ENCODE results near the gene IGSF21. TPM values are rescaled to one million over a fixed set of nuclear protein-coding genes. Genes with fewer than 3 reads are reported as not detected.

The IGSF21 gene
- total RNA-seq, 2 donors from 2014 or later, result 4.6 to 8.5 TPM

GRCh38 chr1:18343581-18343980 lies 236.0 kb downstream of the IGSF21 start:
- Histone ChIP-seq H3K4me3 (no peak overlapping the region), H3K27ac (no peak overlapping the region), H3K9me3 (no peaks in the 10 kb centered on the region), H3K4me1 (replicated peaks) (no peaks in the 10 kb centered on the region), H3K27me3 (replicated peaks; ENCODE audit: insufficient read depth) (peaks cover 7% of the 10 kb centered on the region), H3K36me3 (no peaks in the 10 kb centered on the region)
- DNase-seq (ENCODE audit: low spot score), result no peak
- WGBS, result 86% methylated on average over 5 of the region's 5 CpGs
- intact Hi-C loops (cut with DNase I), result no loop called here
- no peak for TF ChIP-seq POLR2AphosphoS5 (IDR thresholded peaks at IDR 0.05)
- no peak for TF ChIP-seq CTCF (IDR thresholded peaks at IDR 0.05)
- TF ChIP-seq POLR2A (IDR thresholded peaks at IDR 0.05), result no peak

GRCh38 chr1:18344755-18345154 lies 237.2 kb downstream of the IGSF21 start:
- Histone ChIP-seq H3K27me3 (replicated peaks; ENCODE audit: insufficient read depth) (peaks cover 4% of the 10 kb centered on the region), H3K9me3 (no peaks in the 10 kb centered on the region), H3K36me3 (no peaks in the 10 kb centered on the region), H3K4me3 (no peak overlapping the region), H3K4me1 (replicated peaks) (no peaks in the 10 kb centered on the region), H3K27ac (no peak overlapping the region)
- no peak for TF ChIP-seq CTCF (IDR thresholded peaks at IDR 0.05)
- no peak for TF ChIP-seq POLR2A (IDR thresholded peaks at IDR 0.05)
- TF ChIP-seq POLR2AphosphoS5 (IDR thresholded peaks at IDR 0.05), result no peak
- WGBS, result 13% methylated on average over 3 of the region's 3 CpGs
- no peak for DNase-seq (ENCODE audit: low spot score)
- intact Hi-C loops (cut with DNase I), result no loop called here

- Histone ChIP-seq H3K27me3 (replicated peaks; ENCODE audit: insufficient read depth) (peaks cover 10% of the 10 kb centered on the region), H3K4me1 (replicated peaks) (no peaks in the 10 kb centered on the region), H3K27ac (no peak overlapping the region), H3K9me3 (no peaks in the 10 kb centered on the region), H3K4me3 (no peak overlapping the region), H3K36me3 (no peaks in the 10 kb centered on the region)
- intact Hi-C loops (cut with DNase I), result no loop called here
- 93% methylated on average over 5 of the region's 5 CpGs for WGBS
- no peak for TF ChIP-seq POLR2AphosphoS5 (IDR thresholded peaks at IDR 0.05)
- no peak for TF ChIP-seq CTCF (IDR thresholded peaks at IDR 0.05)
- no peak for TF ChIP-seq POLR2A (IDR thresholded peaks at IDR 0.05)
- DNase-seq (ENCODE audit: low spot score), result no peak
These were observed 240.0 kb downstream of the IGSF21 start for GRCh38 chr1:18347559-18347958.

GRCh38 chr1:18348354-18348753 lies 240.8 kb downstream of the IGSF21 start:
- H3K9me3 ChIP-seq, result no peaks in the 10 kb centered on the region
- peaks cover 18% of the 10 kb centered on the region for H3K27me3 ChIP-seq (replicated peaks; ENCODE audit: insufficient read depth)
- no peak for DNase-seq (ENCODE audit: low spot score)
- intact Hi-C loops (cut with DNase I), result no loop called here
- H3K4me3 ChIP-seq, result no peak overlapping the region
- H3K27ac ChIP-seq, result no peak overlapping the region
- H3K4me1 ChIP-seq (replicated peaks), result no peaks in the 10 kb centered on the region
- no peaks in the 10 kb centered on the region for H3K36me3 ChIP-seq
- 45% methylated on average over 3 of the region's 3 CpGs for WGBS
- TF ChIP-seq CTCF (IDR thresholded peaks at IDR 0.05) (no peak), POLR2AphosphoS5 (IDR thresholded peaks at IDR 0.05) (no peak), POLR2A (IDR thresholded peaks at IDR 0.05) (no peak)

GRCh38 chr1:18350747-18351146 lies 243.1 kb downstream of the IGSF21 start:
- no peak for TF ChIP-seq POLR2A (IDR thresholded peaks at IDR 0.05)
- TF ChIP-seq POLR2AphosphoS5 (IDR thresholded peaks at IDR 0.05), result no peak
- no peak for TF ChIP-seq CTCF (IDR thresholded peaks at IDR 0.05)
- no peaks in the 10 kb centered on the region for H3K36me3 ChIP-seq
- WGBS, result 62% methylated on average over 18 of the region's 18 CpGs
- H3K4me1 ChIP-seq (replicated peaks), result no peaks in the 10 kb centered on the region
- H3K27ac ChIP-seq, result no peak overlapping the region
- DNase-seq (ENCODE audit: low spot score), result no peak
- no peak overlapping the region for H3K4me3 ChIP-seq
- intact Hi-C loops (cut with DNase I), result no loop called here
- H3K27me3 ChIP-seq (replicated peaks; ENCODE audit: insufficient read depth), result peaks cover 17% of the 10 kb centered on the region
- no peaks in the 10 kb centered on the region for H3K9me3 ChIP-seq

Data from prostate gland (tissue), 2 donors.